Activated CD4-positive, alpha-beta memory T cell treated with anti-CD3 and anti-CD28 coated beads, Interleukin-2, amount 10 ng/mL, durations not matched to agents 7 days and 5 days (primary cell): ENCODE measurements around the gene MAL. TPM values are rescaled to one million over a fixed set of nuclear protein-coding genes. Genes with fewer than 3 reads are reported as not detected.
"Not testable (repeated sequence)": the region's sequence is repeated elsewhere in the genome, so short reads cannot be mapped to it uniquely, and the experiment has no call there.

Experiments used
- CTCF ChIA-PET: fragments of 350-600 bp; sonication (Branson Sonifier 250); formaldehyde crosslinking; loops from one replicate; lab custom pipeline; 2021; ENCODE audit warnings: antibody characterized with exemption, inconsistent platforms; lab: Charles Lee
- POLR2A ChIA-PET: fragments of 350-600 bp; sonication (Branson Sonifier 250); formaldehyde crosslinking; loops from one replicate; lab custom pipeline; 2021; ENCODE audit warnings: antibody characterized with exemption; lab: Charles Lee
- DNase-seq: peaks from one replicate; pipeline ENCODE4 v3.0.0-alpha.2; 2020
- H3K27ac Mint-ChIP-seq: one replicate; pipeline ENCODE4 v1.8.0; 2021; ENCODE audit warnings: mild to moderate bottlenecking, mixed read lengths
- H3K27me3 Mint-ChIP-seq: one replicate; pipeline ENCODE4 v1.8.0; 2021; ENCODE audit warnings: mixed read lengths
- H3K36me3 Mint-ChIP-seq: one replicate; pipeline ENCODE4 v1.8.0; 2021; ENCODE audit warnings: low read depth, mixed read lengths
- H3K4me1 Mint-ChIP-seq: one replicate; pipeline ENCODE4 v1.8.0; 2021; ENCODE audit warnings: mixed read lengths
- H3K4me3 Mint-ChIP-seq: one replicate; pipeline ENCODE4 v1.8.0; 2021; ENCODE audit warnings: mild to moderate bottlenecking, mixed read lengths
- H3K9me3 Mint-ChIP-seq: one replicate; pipeline ENCODE4 v1.8.0; 2021; ENCODE audit warnings: mixed read lengths
- total RNA-seq, 2 experiments: library from RNA; stranded (reverse); gene quantifications; one replicate each; pipeline ENCODE4 v1.2.3, GENCODE V29; 2021

MAL gene
- total RNA-seq, 2 experiments from 2014 or later, result 202 to 210 TPM

DNA sequence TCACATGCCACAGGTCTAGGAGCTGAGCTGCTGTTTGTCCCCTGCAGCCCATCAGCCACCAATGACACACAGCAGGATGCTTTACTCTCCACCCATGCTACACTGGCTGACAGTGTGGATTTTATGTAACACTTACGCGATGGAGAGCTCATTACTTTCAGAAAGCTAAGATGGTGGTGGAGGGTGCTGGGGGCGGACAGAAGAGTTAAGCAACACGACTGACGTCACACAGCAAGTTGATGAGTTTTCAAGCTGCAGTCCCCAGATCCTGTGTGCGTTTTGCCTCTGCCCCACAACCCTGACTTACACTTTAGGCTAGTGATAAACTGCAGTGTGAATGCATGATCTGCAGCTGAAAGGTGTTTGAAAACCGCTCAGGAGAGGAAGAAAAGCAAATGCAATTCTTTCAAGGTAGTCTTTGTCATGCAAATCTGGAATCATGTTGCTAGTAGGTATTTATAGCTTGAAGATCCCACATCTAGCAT lies 53.7 kb downstream of the MAL start:
- Mint-ChIP-seq H3K27ac (peak overlapping the region; percentile 52), H3K36me3 (peaks cover 7% of the 10 kb centered on the region), H3K27me3 (no peaks in the 10 kb centered on the region), H3K4me3 (no peak overlapping the region), H3K4me1 (peaks cover 57% of the 10 kb centered on the region), H3K9me3 (no peaks in the 10 kb centered on the region)
- ChIA-PET CTCF (interaction anchor here (0.6 to 11.2 kb wide), 24 partner anchors 10 to 152 kb away, joined by 3 to 397 read pairs (median 4); partner anchors contain the start of genes MAL, MRPS5, ZNF2 and ZNF514), POLR2A (interaction anchor here (1.7 to 11.4 kb wide), 6 partner anchors 19 to 80 kb away, joined by 5 to 432 read pairs (median 12); partner anchors contain the start of genes MAL, MRPS5 and ZNF514)
- peak; percentile 46 for DNase-seq

DNA sequence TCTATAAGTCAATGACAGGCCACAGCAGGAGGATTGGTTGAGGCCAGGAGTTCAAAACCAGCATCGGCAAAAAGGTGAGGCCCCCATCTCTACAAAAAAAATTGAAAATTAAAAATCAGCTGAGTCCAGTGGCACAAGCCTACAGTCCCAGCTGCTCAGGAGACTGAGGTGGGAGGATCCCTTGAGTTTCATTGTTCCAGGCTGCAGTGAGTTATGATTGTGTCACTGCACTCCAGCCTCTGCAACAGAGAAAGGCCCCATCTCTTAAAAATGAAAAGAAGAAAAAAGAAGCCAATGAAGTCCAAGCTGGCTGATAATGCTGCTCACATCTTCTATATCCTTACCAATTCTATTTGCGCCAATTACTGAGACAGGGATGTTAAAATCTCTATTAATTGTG lies 57.0 kb downstream of the MAL start:
- ChIA-PET POLR2A (interaction anchor here (11.4 kb wide), 1 partner anchor 56 kb away, joined by 432 read pairs; the partner anchor contains the start of gene MAL), CTCF (interaction anchor here (1.3 to 11.2 kb wide), 2 partner anchors 20 to 36 kb away, joined by 4 to 202 read pairs; partner anchors contain the start of gene MRPS5)
- H3K27ac Mint-ChIP-seq, result no peak overlapping the region
- no peaks in the 10 kb centered on the region for H3K9me3 Mint-ChIP-seq
- peaks cover 23% of the 10 kb centered on the region for H3K36me3 Mint-ChIP-seq
- no peak for DNase-seq
- H3K4me3 Mint-ChIP-seq, result no peak overlapping the region
- peaks cover 27% of the 10 kb centered on the region for H3K4me1 Mint-ChIP-seq
- no peaks in the 10 kb centered on the region for H3K27me3 Mint-ChIP-seq

DNA sequence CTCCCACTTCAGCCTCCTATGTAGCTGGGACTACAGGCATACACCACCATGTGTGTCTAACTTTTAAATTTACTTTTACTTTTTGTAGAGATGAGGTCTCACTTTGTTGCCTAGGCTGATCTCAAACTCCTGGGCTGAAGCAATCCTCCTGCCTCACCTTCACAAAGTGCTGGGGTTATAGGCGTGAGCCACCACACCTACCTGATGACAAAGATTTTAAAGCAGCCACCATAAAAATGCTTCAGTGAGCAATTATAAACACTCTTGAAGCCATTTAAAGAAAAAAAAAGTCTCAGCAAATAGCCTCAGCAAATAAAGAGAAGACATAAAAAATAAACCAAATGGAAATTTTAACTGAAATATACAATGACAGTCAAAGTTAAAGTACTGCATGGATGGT lies 60.5 kb downstream of the MAL start:
- DNase-seq, result no peak
- Mint-ChIP-seq H3K27me3 (no peaks in the 10 kb centered on the region), H3K9me3 (no peaks in the 10 kb centered on the region), H3K36me3 (peaks cover 42% of the 10 kb centered on the region), H3K4me1 (no peaks in the 10 kb centered on the region), H3K27ac (no peak overlapping the region), H3K4me3 (no peak overlapping the region)
- CTCF ChIA-PET, result interaction anchor here (2.9 kb wide), 1 partner anchor 10 kb away, joined by 12 read pairs; no protein-coding TSS in a partner anchor
- POLR2A ChIA-PET, result no interaction called here

DNA sequence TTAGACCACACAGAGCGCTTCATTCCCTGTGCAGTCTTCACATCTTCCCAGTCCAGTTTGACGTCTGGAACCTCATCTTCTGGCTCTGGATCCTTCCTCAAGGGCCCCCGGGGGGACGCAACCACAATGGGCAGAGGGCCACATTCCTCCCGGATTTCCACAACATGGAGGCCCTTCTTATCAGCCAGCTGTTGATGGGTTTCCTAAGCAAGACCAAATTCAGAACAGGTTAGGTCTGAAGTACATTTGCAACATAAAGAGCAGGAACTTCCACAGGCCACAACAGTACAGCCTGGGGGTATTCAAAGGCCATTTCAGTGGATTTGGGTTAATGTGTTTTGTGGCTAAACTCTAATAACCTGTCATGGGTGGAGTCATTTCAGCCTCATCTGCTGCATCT lies 61.9 kb downstream of the MAL start:
- H3K27me3 Mint-ChIP-seq, result no peaks in the 10 kb centered on the region
- peaks cover 55% of the 10 kb centered on the region for H3K36me3 Mint-ChIP-seq
- ChIA-PET POLR2A (no interaction called here), CTCF (no interaction called here)
- H3K4me3 Mint-ChIP-seq, result no peak overlapping the region
- no peak overlapping the region for H3K27ac Mint-ChIP-seq
- no peaks in the 10 kb centered on the region for H3K9me3 Mint-ChIP-seq
- no peaks in the 10 kb centered on the region for H3K4me1 Mint-ChIP-seq
- DNase-seq, result no peak

DNA sequence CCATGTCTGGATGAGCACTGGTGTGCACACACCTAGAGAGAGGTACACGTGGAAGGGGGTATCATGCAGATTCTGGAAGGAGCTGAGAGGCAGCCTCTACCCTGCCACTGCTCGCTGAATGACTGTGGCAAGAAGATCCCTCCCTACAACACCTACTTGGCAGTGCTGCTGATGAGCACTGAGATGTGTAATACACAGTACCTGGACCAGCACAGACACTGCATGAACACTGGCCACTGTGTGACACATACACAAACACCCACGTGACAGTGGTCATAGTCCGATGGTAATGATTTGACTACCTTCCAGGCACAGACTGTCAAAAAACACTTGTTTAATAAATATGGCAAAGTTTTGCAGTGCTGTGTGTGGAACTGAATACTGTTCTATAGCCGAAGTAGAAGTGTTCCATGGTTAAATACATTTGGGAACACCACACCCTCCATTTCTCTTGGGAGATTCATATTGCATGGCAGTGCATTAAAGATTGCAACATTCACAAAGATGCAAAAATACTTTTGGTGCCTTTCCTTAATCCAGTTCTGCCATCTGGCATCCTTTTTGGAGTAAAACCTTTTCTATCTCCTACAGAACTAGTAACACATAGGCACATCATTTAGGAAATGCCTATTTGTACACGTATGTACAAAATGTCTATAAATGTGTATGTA lies 66.5 kb downstream of the MAL start:
- Mint-ChIP-seq H3K9me3 (no peaks in the 10 kb centered on the region), H3K27me3 (no peaks in the 10 kb centered on the region), H3K4me3 (no peak overlapping the region), H3K36me3 (peaks cover 80% of the 10 kb centered on the region), H3K27ac (no peak overlapping the region), H3K4me1 (peaks cover 4% of the 10 kb centered on the region)
- DNase-seq, result no peak
- POLR2A ChIA-PET, result no interaction called here
- CTCF ChIA-PET, result interaction anchor here (0.8 to 1.9 kb wide), 3 partner anchors 12 to 70 kb away, joined by 3 to 4 read pairs (median 3); no protein-coding TSS in a partner anchor

DNA sequence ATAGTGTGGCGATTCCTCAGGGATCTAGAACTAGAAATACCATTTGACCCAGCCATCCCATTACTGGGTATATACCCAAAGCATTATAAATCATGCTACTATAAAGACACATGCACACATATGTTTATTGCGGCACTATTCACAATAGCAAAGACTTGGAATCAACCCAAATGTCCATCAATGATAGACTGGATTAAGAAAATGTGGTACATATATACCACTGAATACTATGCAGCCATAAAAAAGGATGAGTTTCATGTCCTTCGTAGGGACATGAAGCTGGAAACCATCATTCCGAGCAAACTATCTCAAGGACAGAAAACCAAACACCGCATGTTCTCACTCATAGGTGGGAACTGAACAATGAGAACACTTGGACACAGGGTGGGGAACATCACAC lies 72.8 kb downstream of the MAL start:
- DNase-seq, H3K27ac Mint-ChIP-seq, POLR2A ChIA-PET, H3K4me3 Mint-ChIP-seq, H3K9me3 Mint-ChIP-seq, H3K4me1 Mint-ChIP-seq, H3K27me3 Mint-ChIP-seq: not testable (repeated sequence)
- peaks cover 89% of the 10 kb centered on the region for H3K36me3 Mint-ChIP-seq
- CTCF ChIA-PET, result interaction anchor here (0.6 kb wide), 2 partner anchors 19 to 82 kb away, joined by 3 read pairs; no protein-coding TSS in a partner anchor

DNA sequence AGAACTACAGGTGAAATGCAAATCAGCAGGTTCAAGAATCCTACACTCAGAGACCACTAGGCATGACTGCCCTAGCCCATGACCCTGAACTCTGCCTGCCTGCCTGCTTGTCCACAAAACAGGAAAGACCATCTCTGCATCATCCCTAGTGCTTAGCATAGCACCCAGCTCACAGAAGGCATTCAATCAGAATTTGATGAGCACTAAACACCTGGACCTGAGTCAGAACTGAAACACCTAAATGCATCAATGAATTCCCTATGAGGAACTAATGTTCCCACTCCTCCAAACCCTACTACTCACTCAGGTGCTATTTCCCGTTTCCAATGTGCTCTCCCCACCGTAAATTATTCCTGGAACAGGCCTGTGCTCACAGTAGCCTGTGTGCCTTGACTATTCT lies 74.4 kb downstream of the MAL start:
- CTCF ChIA-PET, result interaction anchor here (1.4 kb wide), 1 partner anchor 78 kb away, joined by 4 read pairs; no protein-coding TSS in a partner anchor
- H3K27ac Mint-ChIP-seq, result no peak overlapping the region

More for the DNA sequence above, 74.4 kb downstream of the MAL start:
- Mint-ChIP-seq H3K36me3 (peaks cover 82% of the 10 kb centered on the region), H3K4me3 (no peak overlapping the region), H3K27me3 (no peaks in the 10 kb centered on the region), H3K4me1 (peaks cover 4% of the 10 kb centered on the region), H3K9me3 (no peaks in the 10 kb centered on the region)
- POLR2A ChIA-PET, result no interaction called here
- DNase-seq, result no peak

Other genes starting within 250 kb of the MAL start
- not detected for gene TEKT4, start 154.3 kb upstream of the MAL start, total RNA-seq
- 10 to 100 TPM; 66.3 to 68.2 TPM for gene MRPS5, start 96.1 kb downstream of the MAL start, total RNA-seq
- gene ZNF514, start 134.1 kb downstream of the MAL start, total RNA-seq, result 10 to 100 TPM; 12.9 to 13.4 TPM
- 1 to 10 TPM; 3.5 to 3.9 TPM for gene ZNF2, start 140.1 kb downstream of the MAL start, total RNA-seq
- 1 to 10 TPM; 3.0 to 3.2 TPM for gene ZNF892, start 181.8 kb downstream of the MAL start, total RNA-seq
- under 1 TPM; 0.15 to 0.18 TPM for gene PROM2, start 248.7 kb downstream of the MAL start, total RNA-seq